Left lung (tissue), 10 donors: ENCODE measurements around the gene GRIN2C. TPM values are rescaled to one million over a fixed set of nuclear protein-coding genes. Genes with fewer than 3 reads are reported as not detected.

Experiments
- ATAC-seq: fragments of 200-7000 bp; cut with Tn5 transposase; one replicate; pipeline ENCODE4 v1.9.1; 2020; ENCODE audit warnings: moderate library complexity
- DNase-seq, 4 donors: peaks; one replicate each; pipeline ENCODE4 v3.0.0-alpha.2; 2013 to 2020
- H3K27ac ChIP-seq, 2 donors: fragments of 200-600 bp; sonication (generic) in 1 of 2; one replicate each; pipeline versions ENCODE4 v1.5.0 to v1.8.0; 2020 to 2021
- H3K27me3 ChIP-seq, 2 donors: fragments of 200-600 bp; sonication (generic) in 1 of 2; one replicate each; pipeline versions ENCODE4 v1.5.0 to v1.8.0; 2020 to 2021
- H3K36me3 ChIP-seq, 2 donors: fragments of 200-600 bp; sonication (generic) in 1 of 2; one replicate each; pipeline versions ENCODE4 v1.5.0 to v1.8.0; 2020 to 2021
- H3K4me1 ChIP-seq, 2 donors: fragments of 200-600 bp; one replicate each; pipeline ENCODE4 v1.8.0; 2021
- H3K4me3 ChIP-seq, 2 donors: fragments of 200-600 bp; sonication (generic) in 1 of 2; one replicate each; pipeline versions ENCODE4 v1.5.0 to v1.8.0; 2020 to 2021; ENCODE audit warnings: mild to moderate bottlenecking in 1 of 2
- H3K9me3 ChIP-seq, 2 donors: fragments of 200-600 bp; sonication (generic) in 1 of 2; one replicate each; pipeline versions ENCODE4 v1.5.0 to v1.8.0; 2020 to 2021
- CTCF ChIP-seq, 2 donors: fragments of 200-600 bp; sonication (generic) in 1 of 2; IDR thresholded peaks; one replicate each; pipeline versions ENCODE4 v1.5.0 to v1.8.0; 2021; ENCODE audit warnings: antibody characterized with exemption in 2 of 2
- intact Hi-C, 2 donors: fragments of 100-400 bp; cut with DNase I; formaldehyde crosslinking; loops; one replicate each; pipeline versions ENCODE4 v1.11.2 to v1.14.2; 2022
- polyA plus RNA-seq, 6 donors: library from polyadenylated mRNA; unstranded; fragments of 120-200 nt; gene quantifications; one replicate each; pipeline ENCODE4 v1.2.1, GENCODE V29; 2013; ENCODE audit not compliant: insufficient read length in 6 of 6
- total RNA-seq, 2 donors: library from RNA; stranded (reverse); fragmentation: NEBNext Ultra II Directional; extraction: Animal tissue kit (Norgen Biotek cat#: 25700); gene quantifications; one replicate each; pipeline ENCODE4 v1.2.1, GENCODE V29; 2021
- donor health status: DM: no; HTN: yes; CAD: no.
- donor health status: DM: no; HTN: no; CAD: no.

Gene GRIN2C
- total and polyA plus RNA-seq, 8 donors = 0.15 to 0.43 (median 0.26) TPM; not detected in 1

- Histone ChIP-seq H3K4me1 (peaks cover 9 to 27% of the 10 kb centered on the region in 2 donors), H3K27me3 (peaks cover 60 to 100% of the 10 kb centered on the region in 2 donors), H3K9me3 (no peaks in the 10 kb centered on the region), H3K4me3 (no peak overlapping the region), H3K36me3 (no peaks in the 10 kb centered on the region), H3K27ac (no peak overlapping the region)
- no peak for TF ChIP-seq CTCF (IDR thresholded peaks at IDR 0.05)
- ATAC-seq (no peak), DNase-seq (no peak)
- intact Hi-C loops = no loop called here
Measured at GRCh38 chr17:74856112-74856511, 3.6 kb downstream of the GRIN2C start.

GRCh38 chr17:74855323-74855722 is 4.4 kb downstream of the GRIN2C start:
- DNase-seq (no peak), ATAC-seq (no peak)
- H3K27me3 ChIP-seq = peaks cover 53 to 100% of the 10 kb centered on the region in 2 donors
- no peaks in the 10 kb centered on the region for H3K36me3 ChIP-seq
- H3K4me3 ChIP-seq = no peak overlapping the region
- H3K27ac ChIP-seq = no peak overlapping the region
- intact Hi-C loops = no loop called here
- H3K9me3 ChIP-seq = no peaks in the 10 kb centered on the region
- no peak for TF ChIP-seq CTCF (IDR thresholded peaks at IDR 0.05)
- H3K4me1 ChIP-seq = peaks cover under 1 to 20% of the 10 kb centered on the region in 2 donors

- Histone ChIP-seq H3K36me3 (no peaks in the 10 kb centered on the region), H3K9me3 (no peaks in the 10 kb centered on the region), H3K27ac (no peak overlapping the region), H3K4me3 (no peak overlapping the region), H3K4me1 (peaks cover 0 to 14% of the 10 kb centered on the region in 2 donors), H3K27me3 (peaks cover 48 to 100% of the 10 kb centered on the region in 2 donors)
- DNase-seq (no peak), ATAC-seq (no peak)
- intact Hi-C loops = no loop called here
- TF ChIP-seq CTCF (IDR thresholded peaks at IDR 0.05) = no peak
Measured at GRCh38 chr17:74854792-74855191, 4.9 kb downstream of the GRIN2C start.

GRCh38 chr17:74853669-74854068 is 6.0 kb downstream of the GRIN2C start:
- Histone ChIP-seq H3K27me3 (peaks cover 37 to 95% of the 10 kb centered on the region in 2 donors), H3K4me3 (no peak overlapping the region), H3K36me3 (no peaks in the 10 kb centered on the region), H3K4me1 (peaks cover 0 to 9% of the 10 kb centered on the region in 2 donors), H3K27ac (no peak overlapping the region), H3K9me3 (no peaks in the 10 kb centered on the region)
- DNase-seq (no peak), ATAC-seq (no peak)
- TF ChIP-seq CTCF (IDR thresholded peaks at IDR 0.05) = no peak
- intact Hi-C loops = no loop called here

GRCh38 chr17:74853048-74853397 is 6.7 kb downstream of the GRIN2C start:
- no peak for TF ChIP-seq CTCF (IDR thresholded peaks at IDR 0.05)
- ATAC-seq = no peak
- intact Hi-C loops = no loop called here

More at GRCh38 chr17:74853048-74853397, 6.7 kb downstream of the GRIN2C start:
- Histone ChIP-seq H3K27ac (no peak overlapping the region), H3K4me1 (peaks cover 0 to 9% of the 10 kb centered on the region in 2 donors), H3K36me3 (no peaks in the 10 kb centered on the region), H3K27me3 (peaks cover 33 to 88% of the 10 kb centered on the region in 2 donors), H3K9me3 (no peaks in the 10 kb centered on the region), H3K4me3 (no peak overlapping the region)
- no peak for DNase-seq
